Measurements from ENCODE around the gene ZNF296.

DNA sequence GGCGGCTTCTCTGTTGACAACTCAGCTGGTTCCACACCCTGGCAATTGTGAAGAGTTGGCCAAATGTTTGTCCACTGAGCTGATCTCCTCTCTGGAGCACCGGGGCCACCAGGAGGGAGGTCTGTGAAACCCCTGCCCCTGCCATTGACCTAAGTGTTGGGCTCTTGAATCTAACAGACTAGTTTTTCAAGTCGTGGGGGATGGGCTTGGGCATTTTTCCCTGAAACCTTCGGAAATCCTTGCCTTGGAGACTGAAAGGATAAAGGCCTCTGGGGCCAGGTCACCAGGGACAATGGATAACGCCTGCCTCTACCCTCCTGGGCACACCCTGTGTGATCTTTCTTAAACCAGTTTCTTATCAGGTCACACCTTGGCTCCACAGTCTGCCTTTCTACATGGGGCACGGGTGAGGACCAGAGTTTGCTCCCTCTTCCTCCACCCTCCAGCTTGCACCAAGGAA is 3.7 kb upstream of the ZNF296 start:
- TF ChIP-seq CTCF (optimal IDR thresholded peaks at IDR 0.05 in 1 of 3, IDR thresholded peaks at IDR 0.05 in 1 of 3, conservative IDR thresholded peaks at IDR 0.05 in 1 of 3; ENCODE audit: extremely low read depth in 1 of 3, insufficient read depth in 2 of 3, low read length in 3 of 3) (no peak), EZH2 (IDR thresholded peaks at IDR 0.05; ENCODE audit: low read length) (no peak)

Data from keratinocyte (primary cell).